Occipital lobe (tissue), 2 donors: Measurements from ENCODE around the gene COL23A1. TPM values are rescaled to one million over a fixed set of nuclear protein-coding genes. Genes with fewer than 3 reads are reported as not detected.
A peak's percentile ranks its signal among the peaks of the same experiment; 100 is the strongest.

Experiments used
- DNase-seq: peaks from one replicate; lab custom pipeline; 2025; lab: John Stamatoyannopoulos, UW
- total RNA-seq: library from RNA; depleted of rRNA; stranded (reverse); fragments of >200 nt; gene quantifications from one replicate; pipeline ENCODE4 v1.2.3, GENCODE V29; 2014

COL23A1 gene
- total RNA-seq, 1 donor from 2014 or later: 0.16 TPM

DNA sequence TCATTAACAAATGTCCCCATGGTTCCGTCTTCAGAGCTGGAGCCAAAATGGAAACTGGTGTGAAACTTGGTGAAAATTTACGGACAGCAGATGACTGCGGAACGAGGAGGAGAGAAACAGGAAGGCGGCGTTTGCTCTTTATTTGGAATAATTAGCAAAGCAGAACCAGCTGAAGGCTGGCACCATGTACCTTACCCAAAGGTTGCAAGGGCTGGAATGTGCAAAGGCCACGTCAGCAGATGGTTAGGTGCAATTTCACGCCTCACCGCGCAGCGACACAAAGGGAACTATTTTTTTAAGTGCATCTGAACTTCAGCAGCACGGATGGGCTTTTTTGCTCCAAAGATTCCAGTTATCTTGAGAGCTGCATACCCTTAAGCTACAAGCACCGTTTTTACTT lies 127.4 kb downstream of the COL23A1 start:
- DNase-seq: no peak

DNA sequence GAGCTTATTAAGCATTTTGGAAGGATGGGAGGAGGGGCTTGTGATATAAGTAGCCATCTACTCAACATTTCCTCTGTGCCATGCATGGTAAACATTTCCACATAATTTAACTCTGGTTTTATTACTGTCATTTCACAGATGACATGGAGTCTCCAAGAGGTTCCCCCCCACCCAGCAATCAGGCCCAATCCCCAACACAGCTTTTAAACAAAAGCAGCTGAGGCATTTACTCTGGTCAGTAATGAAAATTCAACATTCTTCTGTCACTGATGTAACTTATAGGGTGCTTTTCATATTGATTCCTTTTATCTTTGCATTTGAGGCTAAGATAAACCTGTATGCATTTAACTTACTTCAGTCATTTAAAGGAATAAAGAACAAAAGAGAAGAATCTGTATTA lies 128.1 kb downstream of the COL23A1 start:
- DNase-seq: no peak

DNA sequence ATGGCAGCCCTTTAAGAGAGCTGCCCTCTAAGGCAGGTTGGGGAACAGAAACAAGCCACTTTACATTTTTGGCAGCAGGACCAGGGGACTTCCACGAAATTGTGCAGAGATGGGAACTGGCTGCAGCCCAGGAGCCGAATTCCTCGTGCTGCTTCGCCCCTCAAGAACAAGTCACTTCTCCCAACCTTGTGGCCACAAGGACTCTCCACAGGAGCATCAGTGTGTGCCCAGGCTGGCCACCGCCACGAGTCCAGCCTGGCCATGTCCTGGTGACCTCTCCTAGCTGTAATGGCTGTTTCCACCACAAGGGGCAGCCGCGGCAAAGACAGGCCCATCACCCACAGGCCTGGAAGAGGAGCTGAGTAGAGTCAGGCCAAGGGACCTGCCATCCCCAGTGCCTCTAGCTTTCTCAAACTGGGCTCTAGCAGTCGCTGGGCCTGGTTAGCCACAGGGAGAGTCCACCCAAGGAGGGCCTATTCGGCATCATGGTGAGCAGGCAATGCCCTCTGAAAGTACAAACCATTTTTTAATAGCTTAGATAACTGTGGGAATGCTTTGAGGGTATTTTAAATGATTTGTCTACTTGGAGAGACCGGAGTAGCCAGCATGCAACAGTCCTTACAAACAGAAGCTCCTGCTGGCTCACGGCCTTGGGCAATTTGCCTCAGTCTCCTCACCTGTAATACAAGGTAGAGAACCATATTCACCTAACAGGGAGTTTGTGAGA lies 129.0 kb downstream of the COL23A1 start:
- peak; percentile 33 for DNase-seq

DNA sequence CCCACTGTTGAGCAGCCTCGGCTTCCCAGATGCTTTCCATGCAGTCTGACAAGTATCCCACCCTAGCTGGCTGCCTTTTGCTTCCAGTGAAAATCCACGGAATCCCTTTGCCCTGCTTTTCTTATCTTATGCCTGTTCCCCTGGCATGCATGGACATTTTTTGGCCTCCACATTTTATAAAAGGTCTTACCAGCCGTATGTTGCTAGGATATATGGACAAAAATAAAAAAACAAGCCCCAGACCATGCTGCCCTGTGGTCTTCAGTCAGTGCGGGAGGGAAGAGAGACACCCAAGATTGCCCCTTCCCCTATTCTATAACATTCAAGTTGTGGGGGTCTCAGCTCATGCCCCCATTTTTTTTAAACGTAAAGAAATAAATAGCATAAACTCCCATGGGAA lies 129.6 kb downstream of the COL23A1 start:
- DNase-seq: no peak

DNA sequence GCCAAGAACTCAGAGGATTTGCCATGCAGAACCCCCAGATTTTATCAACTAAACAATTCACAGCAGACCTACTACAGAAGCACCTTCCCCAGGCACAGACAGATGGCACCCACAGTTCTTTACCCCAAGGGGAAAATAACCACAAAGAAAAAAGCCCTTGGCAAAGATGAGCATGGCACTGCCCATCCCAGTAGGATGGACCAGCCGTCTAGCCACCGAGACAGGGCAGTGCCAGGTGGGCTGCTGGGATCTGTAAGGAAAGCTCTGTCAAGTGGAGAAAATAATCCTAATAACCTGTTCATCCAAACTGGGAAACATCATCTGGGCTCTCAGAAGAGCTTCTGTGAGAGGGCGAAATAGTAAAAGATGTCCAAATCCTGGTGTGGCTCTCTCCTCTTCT lies 130.0 kb downstream of the COL23A1 start:
- DNase-seq: no peak

DNA sequence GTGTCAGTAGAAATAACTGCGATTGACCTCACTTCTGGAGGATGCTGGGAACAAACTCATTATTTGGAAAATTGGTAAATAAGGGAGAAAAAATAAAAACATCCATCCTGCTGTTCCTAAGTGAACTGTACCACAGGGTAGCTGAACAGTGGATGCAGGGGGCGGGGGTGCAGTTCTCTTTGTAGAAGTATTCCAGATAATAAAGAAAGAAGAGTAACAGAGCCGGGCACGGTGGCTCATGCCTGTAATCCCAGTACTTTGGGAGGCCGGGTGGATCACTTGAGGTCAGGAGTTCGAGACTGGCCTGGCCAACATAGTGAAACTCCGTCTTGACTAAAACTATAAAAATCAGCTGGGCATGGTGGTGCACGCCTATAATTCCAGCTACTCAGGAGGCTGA lies 132.1 kb downstream of the COL23A1 start:
- no peak for DNase-seq

DNA sequence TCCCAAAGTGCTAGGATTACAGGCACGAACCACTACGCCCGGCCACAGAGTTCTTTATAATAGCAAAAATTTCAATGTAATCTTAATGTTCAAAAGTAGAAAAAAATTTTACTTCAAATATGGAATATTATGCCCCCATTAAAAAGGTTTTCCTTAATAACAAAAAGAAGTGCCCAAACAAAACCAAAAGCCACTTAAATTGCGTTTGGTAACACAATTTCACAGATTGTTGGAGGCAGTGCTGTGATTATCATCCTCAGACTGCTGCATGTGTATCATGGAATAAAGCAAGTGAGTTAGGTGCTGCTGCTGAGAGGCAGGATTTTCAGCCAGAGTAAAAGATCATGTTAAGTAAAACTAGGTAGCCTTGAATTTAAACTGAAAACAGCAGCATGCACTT lies 132.7 kb downstream of the COL23A1 start:
- DNase-seq: no peak

DNA sequence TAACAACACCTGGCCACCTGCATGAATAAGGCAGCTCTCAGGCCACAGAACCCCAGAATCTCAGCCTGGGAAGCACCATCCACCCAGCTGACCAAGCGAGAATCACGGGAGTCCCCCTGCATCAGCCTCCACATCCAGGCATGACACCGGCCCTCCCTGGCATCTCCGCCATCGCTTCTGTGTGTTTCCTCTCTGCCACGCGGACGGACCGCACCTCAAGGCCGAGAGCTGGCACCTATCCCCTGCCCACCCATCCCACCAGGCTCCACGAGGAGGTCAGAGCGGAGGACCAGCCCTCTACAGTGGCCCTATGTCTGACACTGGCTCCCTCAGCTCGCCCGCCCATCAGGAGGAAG lies 134.7 kb downstream of the COL23A1 start:
- DNase-seq: no peak

DNA sequence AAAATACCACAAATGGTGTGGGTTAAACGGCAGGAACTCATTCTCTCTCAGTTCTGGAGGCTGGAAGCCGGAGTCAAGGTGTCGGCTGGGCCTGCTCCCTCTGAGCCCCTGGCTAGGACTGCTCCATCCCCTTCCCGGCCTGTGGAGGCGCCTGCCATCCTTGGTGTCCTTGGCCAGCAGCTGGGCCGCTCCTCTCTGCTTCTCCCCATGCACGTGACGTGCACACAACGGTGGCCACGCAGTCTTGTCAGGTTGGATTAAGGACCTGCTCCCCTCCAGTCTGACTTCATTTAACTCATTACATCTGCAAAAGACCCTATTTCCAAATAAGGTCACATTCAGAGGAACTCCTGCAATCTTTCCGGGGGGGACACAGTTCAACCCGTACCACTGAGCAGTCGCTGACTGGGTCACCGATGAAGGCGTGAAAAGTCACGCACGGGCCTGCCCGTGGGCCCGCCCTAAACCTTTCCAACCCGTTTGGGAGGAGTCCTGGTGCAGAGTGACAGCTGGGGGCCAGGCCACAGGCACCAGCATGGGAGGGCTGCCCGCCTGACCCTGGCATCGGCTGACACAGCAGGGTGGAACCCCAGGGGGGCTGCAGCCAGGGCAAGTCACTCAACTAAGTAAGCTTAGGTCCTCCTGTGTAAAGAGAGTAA lies 135.2 kb downstream of the COL23A1 start:
- no peak for DNase-seq

DNA sequence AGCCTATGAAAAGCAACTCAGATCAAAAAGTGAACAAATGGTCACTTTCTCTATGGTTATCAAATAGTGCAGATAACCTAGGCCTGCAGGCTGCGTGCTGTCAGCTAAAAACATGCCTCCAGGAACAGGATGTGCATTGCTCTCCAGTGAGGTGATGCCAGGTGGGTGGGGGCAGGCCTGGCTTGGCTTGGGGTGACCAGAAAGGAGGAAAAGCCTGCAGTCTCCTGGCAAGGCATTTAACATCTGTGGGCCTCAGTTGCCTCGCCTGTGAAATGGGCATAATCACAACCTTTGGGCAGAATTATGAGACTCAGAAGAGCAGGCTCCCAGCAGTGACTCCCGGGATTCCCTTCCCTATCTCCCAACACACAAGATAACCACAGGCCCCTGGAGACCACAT lies 135.9 kb downstream of the COL23A1 start:
- DNase-seq: no peak

DNA sequence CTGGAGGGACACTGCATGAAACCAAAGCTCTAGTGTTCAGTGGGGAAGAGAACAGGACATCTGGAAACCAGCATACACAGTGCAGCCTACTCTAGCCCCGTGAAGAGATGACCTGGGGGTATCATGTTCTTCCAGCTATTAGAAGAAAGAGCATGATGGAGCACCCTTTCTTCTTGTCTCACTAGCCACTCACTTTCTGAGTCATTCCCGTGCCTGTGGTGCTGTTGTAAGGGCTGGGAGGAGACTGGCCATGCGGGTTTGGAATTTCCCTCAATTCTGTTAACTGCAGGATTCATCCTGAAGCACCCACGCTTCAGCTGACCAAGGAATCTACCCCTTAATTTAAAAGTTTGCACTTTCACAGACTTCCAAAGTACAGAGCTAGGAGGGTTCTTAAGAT lies 137.0 kb downstream of the COL23A1 start:
- no peak for DNase-seq

DNA sequence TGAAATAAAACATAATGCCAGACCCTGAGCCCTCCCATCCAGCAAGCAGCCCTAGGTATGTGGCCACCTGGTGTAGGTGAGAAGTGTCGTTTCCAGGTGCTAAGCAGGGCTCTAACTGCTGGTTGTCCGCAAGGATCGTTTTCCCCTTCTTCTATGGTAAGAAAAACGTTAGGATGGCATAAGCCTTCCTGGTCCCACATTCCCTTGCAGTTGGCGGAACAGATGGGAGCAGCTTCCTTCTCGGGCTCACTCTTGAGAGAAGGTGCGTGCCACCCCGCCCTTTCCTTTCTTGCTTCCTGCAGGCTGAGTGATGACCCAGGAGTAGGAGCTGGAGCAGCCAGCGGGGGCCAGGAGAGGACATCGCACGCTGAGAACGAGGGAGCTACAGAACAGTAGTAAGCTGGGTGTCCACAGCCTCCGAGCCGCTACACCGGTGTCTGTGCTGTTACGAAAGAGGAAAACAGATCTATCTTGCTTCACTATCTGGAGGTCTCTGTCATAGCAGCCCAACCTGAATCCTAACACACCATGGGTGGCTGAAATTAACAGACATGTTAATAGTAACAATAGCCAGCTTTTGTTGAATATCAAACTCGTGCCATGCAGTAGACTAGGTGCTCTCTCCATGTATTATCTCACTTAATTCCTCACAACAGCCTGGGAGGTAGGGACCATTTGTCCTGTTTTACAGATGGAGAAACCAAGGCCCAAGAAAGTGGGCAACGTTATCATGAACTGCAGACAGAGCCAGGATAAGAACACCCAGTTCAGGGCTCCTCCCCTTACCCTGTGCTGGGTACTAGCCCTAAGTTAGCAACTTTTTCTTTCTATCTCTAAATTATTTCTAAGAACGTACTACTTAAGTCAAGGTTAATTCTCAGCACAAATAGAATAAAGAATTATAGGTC lies 139.8 kb downstream of the COL23A1 start:
- no peak for DNase-seq

DNA sequence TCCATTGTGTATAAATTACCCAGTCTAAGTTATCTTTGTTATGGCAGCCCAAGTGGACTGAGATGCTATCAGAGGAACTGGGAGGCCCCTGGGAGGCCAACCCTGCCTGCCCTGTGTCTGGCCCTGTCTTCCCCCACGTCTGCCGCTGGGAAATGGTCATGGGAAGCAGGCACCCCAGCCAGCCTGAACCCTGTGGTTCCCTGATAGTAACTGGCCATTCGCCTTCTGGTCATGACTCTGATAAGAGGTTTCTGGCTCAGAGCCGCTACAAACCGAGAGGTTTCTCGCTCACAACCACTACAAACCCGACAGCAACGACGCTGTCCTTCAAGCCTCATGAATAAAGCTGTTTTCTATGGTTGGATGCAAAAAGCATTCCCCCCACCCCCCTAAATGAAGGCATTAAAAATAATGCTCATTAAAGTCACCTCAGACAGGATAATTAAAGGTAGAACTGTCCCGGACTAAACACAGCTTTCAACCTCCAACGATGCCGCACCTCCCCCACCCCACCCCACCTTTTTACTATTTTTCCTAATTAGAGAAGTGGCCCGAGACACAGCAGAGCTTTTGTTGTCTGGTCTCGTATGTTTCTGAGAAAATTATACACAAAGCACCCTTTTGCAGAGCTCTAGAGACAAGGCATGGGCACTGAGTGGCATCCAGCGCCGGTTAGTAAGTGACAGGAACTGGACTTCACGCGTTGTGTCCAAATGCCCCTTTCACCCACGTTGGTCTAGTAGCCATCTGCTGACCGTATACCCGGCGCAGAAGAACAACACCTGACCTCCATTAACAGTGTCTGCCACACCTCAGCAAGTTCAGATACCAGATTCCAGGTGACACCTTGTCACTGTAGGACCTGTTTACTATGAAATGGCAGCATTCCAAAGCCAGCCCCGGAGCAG lies 140.8 kb downstream of the COL23A1 start:
- no peak for DNase-seq

DNA sequence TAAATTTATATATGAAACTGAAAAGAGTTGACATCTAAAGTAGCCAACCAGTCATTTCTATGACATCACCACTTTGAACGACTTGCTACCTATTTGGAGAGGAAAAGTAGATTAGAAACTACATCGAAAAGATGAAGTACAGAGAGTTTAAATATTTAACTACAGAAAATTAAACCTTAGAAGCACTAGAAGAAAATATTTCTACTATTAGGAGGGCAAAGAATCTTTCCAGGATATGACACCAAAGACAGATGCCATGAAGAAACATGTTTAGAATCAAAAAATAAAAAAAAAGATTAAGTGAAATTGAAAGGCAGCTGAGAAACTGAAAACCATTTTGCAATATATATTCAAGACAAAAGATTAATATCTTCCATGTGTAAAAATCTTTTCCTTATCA lies 144.7 kb downstream of the COL23A1 start:
- no peak for DNase-seq

DNA sequence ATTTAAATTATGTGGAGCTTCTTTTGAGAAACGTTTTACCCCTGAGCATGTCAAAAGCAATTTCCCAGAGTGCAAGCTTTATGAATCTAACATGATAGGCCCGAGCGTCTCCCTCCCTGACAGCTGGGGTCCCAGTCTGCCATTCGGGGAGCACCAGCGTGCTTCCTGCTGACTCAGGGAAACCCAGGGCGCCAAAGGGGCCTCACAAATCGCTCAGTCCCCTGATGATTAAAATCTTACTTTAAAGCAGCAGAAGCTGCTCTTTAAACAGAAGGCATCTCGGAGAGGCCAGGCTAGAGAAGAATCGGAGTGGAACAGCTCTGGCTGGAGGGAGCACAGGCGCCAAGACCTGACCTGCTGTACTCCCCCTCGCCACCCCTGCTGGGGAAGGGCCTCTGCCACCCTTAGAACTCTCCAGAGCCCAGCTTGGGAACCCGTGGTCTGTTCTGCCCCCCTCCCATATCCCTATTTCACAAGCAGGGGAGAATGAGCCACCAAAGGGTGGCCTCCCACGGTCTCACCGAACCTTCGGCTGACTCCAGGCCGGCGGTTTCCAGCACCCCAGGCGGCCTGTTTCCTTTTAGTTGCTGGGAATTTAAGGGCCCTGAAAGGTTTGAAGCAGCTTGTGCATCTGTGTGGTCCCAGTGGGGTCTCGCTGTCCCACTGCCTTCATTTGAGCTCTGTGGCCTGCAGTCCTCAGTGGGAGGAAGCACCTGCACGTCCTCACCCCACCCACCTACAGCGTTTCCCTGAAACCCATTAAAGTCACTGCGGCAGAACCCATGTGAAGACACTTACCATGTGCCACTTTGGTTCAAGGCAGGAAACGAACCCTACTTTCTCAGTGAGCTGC lies 147.6 kb downstream of the COL23A1 start:
- DNase-seq: no peak

DNA sequence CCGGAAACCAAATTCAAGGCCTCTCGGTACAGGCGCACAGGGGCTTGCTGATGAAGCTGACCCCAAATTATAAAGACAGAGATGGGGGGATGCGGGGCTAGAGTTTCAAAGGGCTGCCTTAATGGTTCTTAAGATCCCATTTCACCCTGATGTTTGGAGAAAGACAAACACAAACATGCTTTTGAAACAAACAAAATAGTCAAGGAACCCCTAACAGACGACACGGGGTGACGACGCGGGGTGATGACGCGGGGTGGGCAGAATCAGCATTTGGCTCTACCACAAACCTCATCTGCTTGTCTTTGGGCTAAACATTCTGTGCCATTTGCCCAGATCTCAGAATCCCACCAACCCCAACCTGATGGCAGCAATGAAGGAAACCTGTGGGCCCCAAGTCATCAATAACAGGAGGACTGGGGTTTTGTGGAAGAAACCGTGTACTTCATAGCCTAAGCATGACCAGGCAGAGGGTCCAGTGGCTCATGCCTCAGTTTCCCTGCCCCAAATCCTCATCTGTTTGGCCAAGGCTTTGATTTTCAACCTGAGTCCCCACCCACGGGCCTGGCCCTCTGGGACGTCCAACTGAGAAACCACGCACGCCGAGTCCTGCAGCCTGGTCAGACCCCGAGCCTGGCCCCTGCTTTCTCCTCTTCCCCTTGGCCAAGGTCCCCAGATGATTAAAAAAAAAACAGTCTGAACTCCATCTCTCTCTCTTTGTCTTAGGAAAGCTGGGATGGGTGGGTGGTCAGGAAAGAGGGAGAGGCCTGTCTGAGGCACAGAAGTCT lies 148.5 kb downstream of the COL23A1 start:
- DNase-seq: no peak

DNA sequence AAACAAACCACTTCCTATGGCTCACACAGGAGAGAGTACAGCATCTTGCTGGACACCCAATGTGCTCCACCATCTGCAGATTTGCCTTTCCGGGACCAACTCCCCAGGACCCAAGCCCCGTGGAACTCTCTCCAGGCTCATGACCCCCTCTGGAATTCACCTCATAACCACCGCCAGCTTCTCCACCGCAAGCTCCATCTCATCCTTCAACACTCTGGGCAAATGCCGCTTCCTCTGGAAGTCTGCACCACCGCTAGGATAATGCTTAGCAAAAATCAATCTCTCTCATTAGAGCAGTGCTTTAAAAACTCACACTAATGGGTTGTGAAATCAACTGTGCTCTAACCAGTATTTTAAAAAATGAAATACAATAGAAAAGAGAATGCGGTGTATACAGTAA lies 150.0 kb downstream of the COL23A1 start:
- no peak for DNase-seq

DNA sequence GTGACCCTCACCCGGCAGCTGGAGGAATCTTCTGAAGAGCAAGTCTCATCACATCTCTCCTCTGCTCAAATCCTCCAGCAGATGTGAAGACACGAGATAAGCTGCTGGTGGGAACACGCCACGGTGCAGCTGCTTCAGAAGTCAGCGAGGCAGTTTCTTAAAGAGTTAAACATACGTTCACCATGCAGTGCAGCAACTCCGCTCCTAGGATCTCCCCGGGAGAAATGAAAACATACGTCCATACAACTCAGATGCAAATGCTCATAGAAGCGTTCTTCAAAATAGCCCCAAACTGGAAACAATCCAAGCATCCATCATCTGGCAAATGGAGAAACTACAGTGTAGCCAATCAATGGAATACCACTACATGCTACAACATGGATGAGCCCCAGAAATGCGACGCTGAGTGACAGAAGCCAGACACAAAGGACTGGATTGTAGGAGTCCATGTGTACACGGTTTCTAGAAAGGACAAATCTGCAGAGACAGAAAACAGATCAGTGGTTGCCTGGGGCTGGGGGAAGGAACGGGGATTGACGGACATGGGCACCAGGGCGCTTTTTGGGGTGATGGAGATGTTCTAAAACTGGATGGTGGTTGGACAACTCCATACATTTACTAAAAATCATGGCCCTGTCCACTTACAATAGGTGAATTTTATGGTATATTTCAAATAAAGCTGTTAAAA lies 150.6 kb downstream of the COL23A1 start:
- no peak for DNase-seq

DNA sequence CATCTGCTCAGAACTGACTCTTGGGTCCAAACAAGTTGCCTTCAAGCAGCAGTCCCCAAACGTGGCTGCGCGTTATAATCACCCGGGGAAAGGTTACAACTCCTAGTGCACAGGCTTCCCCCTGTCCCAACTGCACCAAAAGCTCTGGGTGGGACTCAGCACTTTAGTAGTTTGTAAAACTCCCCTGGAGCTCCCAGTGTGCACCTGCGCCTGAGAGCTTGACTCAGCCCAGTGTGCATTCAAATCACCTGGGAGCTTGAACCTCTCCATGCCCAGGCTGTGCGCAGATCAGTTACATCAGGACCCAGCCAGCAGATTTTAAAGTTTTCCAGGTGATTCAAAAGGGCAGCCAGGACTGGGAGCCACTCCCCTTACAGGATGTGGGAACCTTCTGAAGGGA lies 151.4 kb downstream of the COL23A1 start:
- no peak for DNase-seq
